Endothelial cell of umbilical vein (primary cell): Measurements from ENCODE around the gene SSR4. TPM values are rescaled to one million over a fixed set of nuclear protein-coding genes. Genes with fewer than 3 reads are reported as not detected.

ENCODE experiments used
- BruUV-seq: library from RNA; stranded (reverse); fragments of 400-500 nt; replicated peaks from 2 replicates; lab custom pipeline; 2021; lab: Mats Ljungman, UMichigan
- CTCF ChIA-PET: fragments of 300-600, 350-600 bp; sonication (Branson Sonifier 250); formaldehyde crosslinking; loops from one replicate; lab custom pipeline; 2021; ENCODE audit warnings: antibody characterized with exemption, inconsistent platforms; lab: Charles Lee
- POLR2A ChIA-PET: fragments of 300-600, 350-600 bp; sonication (Branson Sonifier 250); formaldehyde crosslinking; loops from one replicate; lab custom pipeline; 2021; ENCODE audit warnings: antibody characterized with exemption, inconsistent platforms; lab: Charles Lee
- DNase-seq: peaks from one replicate; pipeline ENCODE4 v3.0.0-alpha.2; 2011; ENCODE audit warnings: low read depth, low spot score
- FAIRE-seq: peaks from 2 replicates; lab custom pipeline; 2011; peaks lifted over from hg19 to GRCh38; lab: Jason Lieb, UNC
- H2AFZ ChIP-seq: 2 replicates; pipeline ENCODE4 v1.6.0; 2012; ENCODE audit warnings: low read depth, low read length, control low read depth, inconsistent platforms
- H3K27ac ChIP-seq: 2 replicates; pipeline ENCODE4 v1.5.1; 2011; ENCODE audit warnings: low read depth, mild to moderate bottlenecking, control low read depth, low read length, moderate library complexity; ENCODE audit not compliant: insufficient read depth
- H3K27me3 ChIP-seq, 2 experiments: 2 replicates each; pipeline versions ENCODE4 v1.6.0 to v1.6.1; 2011; ENCODE audit warnings: low read length in 2 of 2, mixed read lengths in 1 of 2; ENCODE audit not compliant: control insufficient read depth in 2 of 2, insufficient read depth in 2 of 2
- H3K36me3 ChIP-seq, 2 experiments: 2 replicates in 1 of 2; 3 replicates in 1 of 2; pipeline ENCODE4 v1.5.1; 2011; ENCODE audit warnings: low read length in 2 of 2, mild to moderate bottlenecking in 1 of 2, moderate library complexity in 1 of 2; ENCODE audit not compliant: control insufficient read depth in 2 of 2, insufficient read depth in 2 of 2; ENCODE audit errors: extremely low read depth in 1 of 2
- H3K4me1 ChIP-seq: 3 replicates; pipeline ENCODE4 v1.5.1; 2011; ENCODE audit warnings: mild to moderate bottlenecking, low read length; ENCODE audit not compliant: control insufficient read depth, insufficient read depth; ENCODE audit errors: extremely low read depth
- H3K4me2 ChIP-seq: 2 replicates; pipeline ENCODE4 v1.6.1; 2011; ENCODE audit warnings: low read length, control low read depth, mixed read lengths; ENCODE audit not compliant: insufficient read depth
- H3K4me3 ChIP-seq, 3 experiments: fragments of 200-600 bp in 1 of 3; sonication (generic), shearing (Covaris generic) in 1 of 3; replicated peaks in 1 of 3; 2 replicates each; pipeline ENCODE4 v1.5.1; 2011 to 2016; ENCODE audit warnings: control low read depth in 3 of 3, low read length in 3 of 3, mild to moderate bottlenecking in 2 of 3, inconsistent platforms in 1 of 3, low read depth in 1 of 3, moderate library complexity in 1 of 3; ENCODE audit not compliant: insufficient read depth in 1 of 3
- H3K79me2 ChIP-seq: 2 replicates; pipeline ENCODE4 v1.6.0; 2012; ENCODE audit warnings: low read length, inconsistent platforms; ENCODE audit not compliant: control insufficient read depth, insufficient read depth
- H3K9ac ChIP-seq: replicated peaks from 2 replicates; pipeline ENCODE3; 2011; ENCODE audit warnings: low read length, control low read depth; ENCODE audit not compliant: insufficient read depth; ENCODE audit errors: extremely low read depth
- H3K9me1 ChIP-seq: replicated peaks from 3 replicates; pipeline ENCODE4 v1.6.0; 2011; ENCODE audit warnings: mild to moderate bottlenecking, low read length; ENCODE audit not compliant: control insufficient read depth, insufficient read depth; ENCODE audit errors: extremely low read depth
- H3K9me3 ChIP-seq: replicated peaks from 2 replicates; pipeline ENCODE4 v1.5.1; 2012; ENCODE audit warnings: low read length, inconsistent platforms; ENCODE audit not compliant: control insufficient read depth, insufficient read depth
- H4K20me1 ChIP-seq: replicated peaks from 2 replicates; pipeline ENCODE3; 2011; ENCODE audit warnings: mild to moderate bottlenecking, low read length; ENCODE audit not compliant: control insufficient read depth, insufficient read depth; ENCODE audit errors: extremely low read depth
- CTCF ChIP-seq, 2 donors: IDR thresholded peaks; 1 replicate in 1 of 2; 2 replicates in 1 of 2; pipeline ENCODE4 v1.5.1; 2011; ENCODE audit warnings: low read length in 2 of 2, mild to moderate bottlenecking in 2 of 2, moderate library complexity in 2 of 2, control low read depth in 1 of 2, inconsistent platforms in 1 of 2, low read depth in 1 of 2; ENCODE audit not compliant: insufficient read depth in 1 of 2; ENCODE audit errors: extremely low read depth in 1 of 2
- EZH2 ChIP-seq: IDR thresholded peaks from 2 replicates; pipeline ENCODE4 v1.6.1; 2012; ENCODE audit warnings: borderline replicate concordance, low read depth, mild to moderate bottlenecking, moderate library complexity, low read length, inconsistent platforms; ENCODE audit not compliant: severe bottlenecking
- FOS ChIP-seq: IDR thresholded peaks from 2 replicates; pipeline ENCODE4 v1.6.1; 2011; ENCODE audit warnings: mild to moderate bottlenecking, low read length, moderate library complexity, borderline replicate concordance; ENCODE audit not compliant: insufficient read depth
- GATA2 ChIP-seq: IDR thresholded peaks from 2 replicates; pipeline ENCODE4 v1.7.0; 2011; ENCODE audit warnings: low read depth, mild to moderate bottlenecking, moderate library complexity, mixed read lengths, low read length; ENCODE audit not compliant: insufficient read length, insufficient read depth
- JUN ChIP-seq: IDR thresholded peaks from 2 replicates; pipeline ENCODE4 v1.6.1; 2011; ENCODE audit warnings: borderline replicate concordance, low read depth; ENCODE audit not compliant: insufficient read length, insufficient read depth
- MYC ChIP-seq: IDR thresholded peaks from one replicate; pipeline ENCODE4 v1.6.1; 2011; ENCODE audit warnings: mild to moderate bottlenecking, low read depth, low read length
- POLR2A ChIP-seq: IDR thresholded peaks from 2 replicates; pipeline ENCODE4 v1.6.1; 2012; ENCODE audit warnings: low read depth, mild to moderate bottlenecking, control low read depth, low read length
- POLR2AphosphoS5 ChIP-seq: IDR thresholded peaks from 2 replicates; pipeline ENCODE4 v1.6.1; 2012; ENCODE audit warnings: low read depth, mild to moderate bottlenecking, control low read depth, low read length, moderate library complexity; ENCODE audit not compliant: insufficient read depth
- dilution Hi-C: fragments of 300-500 bp; cut with MboI; formaldehyde crosslinking; loops from one replicate; pipeline ENCODE4 v1.15.0; 2019; ENCODE audit warnings: low sequenced_read_pairs; ENCODE audit not compliant: extremely low pct_ligation_motif_present
- intact Hi-C: fragments of 100-400 bp; cut with micrococcal nuclease; formaldehyde crosslinking; loops from one replicate; pipeline ENCODE4 v1.10.0; 2022
- polyA plus RNA-seq, 4 experiments: library from polyadenylated mRNA; depleted of rRNA in 3 of 4; stranded (reverse) in 3 of 4; unstranded in 1 of 4; fragments of >200 nt; gene quantifications; 2 replicates each; pipeline versions ENCODE4 v1.2.1 to v1.2.3, GENCODE V29; 2011 to 2012; ENCODE audit warnings: missing spikeins in 1 of 4
- total RNA-seq: library from RNA; stranded (reverse); gene quantifications from 2 replicates; pipeline ENCODE4 v1.2.3, GENCODE V29; 2021

The SSR4 gene
- total and polyA plus RNA-seq, 2 donors (not counting 3 experiments of a cell fraction or from before 2014, with no cell fraction given) = 235 to 732 TPM

- no peak for DNase-seq
- H3K36me3 ChIP-seq = no peaks in the 10 kb centered on the region
- H3K4me3 ChIP-seq = no peak overlapping the region
- no peak for FAIRE-seq
- no peaks in the 10 kb centered on the region for H3K4me1 ChIP-seq
- no TSS peak for BruUV-seq
- no peaks in the 10 kb centered on the region for H3K79me2 ChIP-seq
- TF ChIP-seq POLR2A (no peak), JUN (no peak), GATA2 (no peak), EZH2 (peak; percentile 17), MYC (no peak), POLR2AphosphoS5 (no peak), FOS (no peak), CTCF (IDR thresholded peaks at IDR 0.05; ENCODE audit: extremely low read depth in 1 of 2, insufficient read depth in 1 of 2, low read depth in 1 of 2, low read length in 2 of 2) (no peak)
- no peaks in the 10 kb centered on the region for H4K20me1 ChIP-seq
- peaks cover 33 to 38% of the 10 kb centered on the region in 2 experiments for H3K27me3 ChIP-seq
- intact Hi-C loops (no loop called here), dilution Hi-C loops (no loop called here)
- H3K9ac ChIP-seq = no peak overlapping the region
- no peak overlapping the region for H3K4me2 ChIP-seq
- H2AFZ ChIP-seq = no peak overlapping the region
- H3K9me1 ChIP-seq = no peaks in the 10 kb centered on the region
- H3K9me3 ChIP-seq = no peaks in the 10 kb centered on the region
- ChIA-PET POLR2A (no interaction called here), CTCF (no interaction called here)
- H3K27ac ChIP-seq = no peak overlapping the region
Measured at GRCh38 chrX:153828308-153828707, 33.8 kb downstream of the SSR4 start.
